Dermis blood vessel endothelial cell (primary cell): Measurements from ENCODE around the gene FBXL14. TPM values are rescaled to one million over a fixed set of nuclear protein-coding genes. Genes with fewer than 3 reads are reported as not detected.
A peak's percentile ranks its signal among the peaks of the same experiment; 100 is the strongest.

Source experiments
- DNase-seq: peaks from one replicate; pipeline ENCODE4 v3.0.0; 2010
- total RNA-seq: library from RNA; depleted of rRNA; stranded (reverse); fragments of >200 nt; gene quantifications from 2 replicates; pipeline ENCODE4 v1.2.3, GENCODE V29; 2014

The FBXL14 gene
- total RNA-seq, 1 donor from 2014 or later, result 17.4 TPM

DNA sequence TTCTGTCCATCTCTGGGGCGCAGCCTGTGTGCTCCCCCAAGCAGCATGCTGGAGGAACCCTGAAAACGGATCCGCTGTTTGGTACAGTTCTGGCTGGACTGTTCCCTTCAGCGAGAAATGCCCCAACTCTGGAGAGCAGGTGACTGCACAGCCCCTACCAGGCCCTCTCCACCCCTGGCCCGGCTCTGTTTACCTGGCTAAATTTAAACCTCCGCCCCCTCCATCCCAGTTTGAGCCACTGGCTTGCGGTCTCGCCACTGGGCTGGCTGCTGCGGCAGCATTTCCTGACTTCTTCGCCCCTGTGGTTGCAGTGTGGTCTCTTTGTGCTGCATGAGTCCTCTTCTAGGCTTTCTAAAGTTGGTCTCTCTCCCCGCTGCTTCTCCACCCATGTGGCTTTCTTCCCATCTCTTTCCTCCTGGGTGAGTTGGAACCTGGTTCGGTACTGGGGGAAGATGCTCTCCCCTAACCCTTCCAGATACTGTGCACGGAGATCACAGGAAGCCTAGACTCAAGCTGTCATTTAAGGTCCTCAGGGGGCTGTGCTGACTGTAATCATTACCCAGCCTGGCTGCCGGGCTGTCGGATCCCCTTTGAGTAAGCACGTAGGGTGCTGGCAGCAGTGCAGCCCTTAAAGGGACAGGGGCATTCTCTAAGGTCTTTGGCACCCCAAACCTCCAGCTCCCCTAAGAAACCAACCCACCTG is 60.6 kb downstream of the FBXL14 start:
- no peak for DNase-seq

DNA sequence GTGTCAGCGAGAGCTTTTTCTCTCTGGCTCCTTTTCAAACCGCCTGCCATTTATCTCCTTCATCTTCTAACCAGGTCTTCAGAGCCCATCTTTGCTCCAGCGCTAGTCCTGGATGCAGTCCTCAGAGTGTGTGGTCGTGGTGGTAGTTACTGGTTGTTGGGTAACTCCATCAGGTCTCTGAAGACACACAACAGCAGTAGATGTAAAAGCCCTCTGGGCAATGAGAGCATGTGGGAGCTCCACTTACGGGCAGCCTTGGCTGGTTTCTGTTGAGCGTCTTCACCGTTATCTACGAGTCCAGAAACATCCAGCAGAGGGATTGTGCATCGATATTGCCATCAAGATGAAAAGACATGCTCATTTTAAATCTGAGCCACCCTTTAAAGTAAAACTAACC is 61.2 kb downstream of the FBXL14 start:
- no peak for DNase-seq

DNA sequence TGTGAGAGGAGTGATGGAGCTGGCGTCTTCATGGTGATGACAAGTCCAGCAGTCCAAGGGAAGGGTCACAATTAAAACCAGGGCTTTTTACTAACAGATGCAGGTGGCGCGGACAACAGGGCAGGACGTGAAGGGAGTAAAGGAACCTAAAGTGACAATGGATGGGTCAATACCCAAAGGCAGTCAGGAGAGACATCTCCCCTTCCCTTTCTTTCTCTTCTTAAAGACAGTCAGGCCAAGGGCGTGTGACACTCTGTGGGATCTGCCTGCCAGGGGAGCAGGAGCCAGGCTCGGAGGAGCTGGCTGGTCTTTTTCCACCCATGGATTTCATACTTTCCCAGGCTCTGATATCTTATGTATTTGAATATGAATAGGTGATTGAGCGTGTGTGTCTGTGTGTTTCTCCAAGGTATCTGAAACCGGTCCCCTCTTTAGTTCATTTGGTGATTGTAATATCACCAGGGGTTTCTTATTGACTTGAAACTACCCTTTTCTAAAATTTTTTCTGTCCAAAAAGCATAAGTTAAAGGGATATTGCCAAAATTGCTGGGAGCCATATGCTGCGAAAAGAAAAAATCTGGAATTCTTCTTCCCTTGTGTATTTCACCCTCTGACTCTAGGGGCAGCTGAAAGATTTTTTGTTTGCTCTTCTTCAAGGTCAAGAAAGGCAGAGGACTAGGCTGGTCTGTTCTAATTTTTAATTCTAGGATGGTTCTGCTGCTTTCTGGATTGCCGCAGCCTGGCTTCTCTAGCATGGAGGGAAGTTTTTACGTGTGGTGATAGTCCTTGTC is 61.8 kb downstream of the FBXL14 start:
- no peak for DNase-seq

DNA sequence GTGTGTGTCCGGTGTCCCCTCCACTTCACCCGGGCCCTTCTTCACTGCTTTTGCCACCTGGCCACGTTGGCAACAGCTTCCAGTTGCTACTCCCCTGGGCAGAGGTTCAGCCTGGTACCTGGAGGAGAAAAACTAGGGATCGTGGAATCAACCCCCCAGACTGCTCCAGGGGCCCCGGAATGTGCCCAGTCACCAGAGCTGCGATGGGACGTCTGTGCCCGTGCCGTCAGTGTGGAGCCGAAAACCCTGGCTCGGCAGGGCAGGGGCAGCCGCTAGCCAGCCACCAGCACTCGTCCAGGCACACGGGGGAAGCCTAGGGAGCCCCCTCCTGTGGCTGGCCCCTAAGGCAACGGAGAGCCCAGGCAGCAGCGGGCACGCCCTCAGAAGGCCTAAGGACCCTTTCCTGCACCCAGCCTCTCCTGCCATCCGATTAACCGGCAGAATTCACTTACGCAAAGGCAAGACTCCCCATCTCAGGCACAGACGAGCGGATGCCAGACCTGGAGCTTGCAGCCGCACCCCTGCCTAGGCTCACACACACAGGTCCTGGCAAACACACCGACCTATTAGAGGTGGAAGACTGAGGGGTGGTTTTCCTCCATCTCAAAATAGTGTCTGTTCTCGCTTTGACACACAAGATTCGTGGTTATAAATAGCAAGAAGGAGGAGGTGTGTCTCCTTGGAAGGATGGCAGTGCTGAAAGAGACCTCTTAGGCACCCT is 62.6 kb downstream of the FBXL14 start:
- no peak for DNase-seq

DNA sequence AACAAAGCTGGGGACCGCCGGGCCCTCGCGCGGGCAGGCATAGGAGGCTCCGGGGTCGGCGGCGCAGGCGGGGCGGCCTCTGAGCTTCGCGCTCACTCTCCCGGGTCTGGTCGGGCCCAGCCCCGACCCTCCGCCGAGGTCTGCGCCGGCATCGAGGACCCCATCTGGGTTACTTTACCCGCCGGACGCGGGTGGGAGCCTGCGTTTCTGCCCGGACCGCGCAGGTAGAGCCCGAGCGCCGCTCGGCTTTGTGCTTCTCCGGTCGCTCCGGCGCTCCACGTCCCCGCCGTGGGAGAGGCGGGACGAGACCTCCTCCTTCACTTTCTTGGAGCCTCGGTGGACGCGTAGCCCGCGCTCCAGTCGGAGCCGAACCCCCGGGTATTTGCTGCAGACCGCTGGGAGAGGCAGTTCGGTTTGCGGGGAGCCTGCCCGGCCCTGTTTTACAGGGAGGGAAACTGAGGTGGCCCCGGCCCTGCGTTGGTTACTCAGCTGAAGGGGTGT is 63.2 kb downstream of the FBXL14 start:
- DNase-seq, result peak; percentile 9

DNA sequence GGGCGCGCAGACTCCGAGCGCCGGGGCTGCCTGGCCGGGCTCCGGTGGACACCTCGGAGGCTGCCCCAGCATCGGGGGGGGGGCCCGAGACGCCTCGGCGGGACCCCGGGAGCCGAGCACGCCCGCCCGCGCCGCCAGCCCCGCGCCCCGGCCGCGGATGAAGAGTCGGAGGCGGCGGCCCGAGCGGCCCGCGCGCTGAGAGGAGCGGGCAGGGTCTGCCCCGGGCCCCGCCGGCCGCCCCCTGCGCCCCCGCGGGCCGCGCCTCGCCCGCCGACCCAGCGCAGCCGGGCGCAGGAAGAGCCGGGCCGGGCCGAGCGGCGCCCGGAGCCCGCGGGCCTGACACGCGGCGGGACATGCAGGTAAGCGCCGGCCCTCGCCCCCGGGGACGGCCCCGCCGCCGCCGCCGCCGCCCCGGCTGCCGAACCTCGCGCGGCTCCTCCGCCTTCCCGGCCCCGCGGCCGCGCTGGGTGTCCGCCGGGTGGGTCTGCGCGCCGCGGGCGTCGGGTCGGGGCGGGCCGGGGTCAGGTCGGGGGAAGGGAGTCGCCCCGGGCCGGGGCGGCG is 63.7 kb downstream of the FBXL14 start:
- no peak for DNase-seq

DNA sequence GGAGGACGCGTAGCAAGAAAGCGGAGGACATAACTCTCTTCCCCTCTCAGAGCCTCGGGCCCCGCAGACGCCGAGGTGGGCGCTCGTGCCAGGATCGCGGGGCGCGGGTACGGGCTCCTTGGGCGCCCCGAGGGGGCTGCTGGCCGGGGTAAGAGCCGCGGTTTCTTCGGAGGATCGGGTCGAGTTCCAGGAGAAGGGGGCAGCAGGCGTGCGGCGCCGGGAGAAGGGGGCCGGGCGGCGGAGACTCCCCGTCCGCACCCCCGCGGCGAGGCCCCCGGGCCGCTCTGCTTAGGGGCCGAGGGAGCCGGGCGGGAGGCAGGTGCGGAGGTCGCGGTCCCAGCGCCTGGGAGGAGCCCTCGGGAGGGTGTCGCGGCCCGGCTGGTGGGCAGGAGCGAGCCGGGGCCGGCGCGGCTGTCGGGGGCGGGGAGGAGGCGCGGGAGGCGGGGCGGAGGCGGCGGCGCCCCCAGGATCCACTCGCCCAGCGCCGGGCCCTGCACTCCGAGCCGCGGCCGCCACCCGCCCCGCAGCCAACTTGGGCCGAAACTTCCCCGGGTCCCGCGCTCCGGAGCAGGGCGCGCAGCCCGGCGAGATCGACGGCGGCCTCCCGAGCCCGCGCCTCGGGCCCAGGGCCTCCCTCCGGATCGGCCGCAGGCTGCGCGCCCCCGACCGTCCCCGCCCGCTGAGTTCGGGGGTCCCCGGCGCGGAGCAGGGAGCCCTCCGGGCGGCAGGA is 64.4 kb downstream of the FBXL14 start:
- DNase-seq, result no peak

DNA sequence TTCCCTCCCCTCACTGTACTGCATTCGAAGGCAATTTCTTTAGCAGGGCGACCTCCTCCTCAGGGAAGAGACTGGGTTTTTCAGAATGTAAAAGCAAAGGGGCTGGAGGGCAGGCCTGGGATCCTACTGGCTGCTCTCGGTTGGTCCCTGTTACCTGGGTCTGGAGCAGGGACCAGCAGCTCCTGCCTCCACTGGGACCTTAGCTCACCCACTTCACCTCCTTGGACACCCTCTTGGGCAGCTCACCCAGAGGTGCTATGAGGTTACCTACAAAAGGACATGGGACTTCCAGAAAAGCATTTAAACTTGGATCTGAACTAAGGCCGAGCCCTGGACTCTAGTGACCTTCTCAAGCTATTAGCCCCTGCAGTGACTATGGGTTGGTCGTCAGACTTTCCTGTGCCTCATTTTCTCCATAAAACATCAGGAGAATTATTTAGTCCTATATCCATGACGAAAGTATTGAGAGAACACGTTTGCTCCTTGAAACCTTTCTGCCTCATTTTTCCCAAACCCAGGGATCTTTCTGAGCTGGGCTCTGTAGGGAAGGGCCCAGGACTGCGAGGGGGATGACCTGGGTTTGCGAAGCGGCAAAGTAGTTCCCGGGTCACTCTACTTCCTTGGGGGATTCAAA is 65.0 kb downstream of the FBXL14 start:
- DNase-seq, result no peak

DNA sequence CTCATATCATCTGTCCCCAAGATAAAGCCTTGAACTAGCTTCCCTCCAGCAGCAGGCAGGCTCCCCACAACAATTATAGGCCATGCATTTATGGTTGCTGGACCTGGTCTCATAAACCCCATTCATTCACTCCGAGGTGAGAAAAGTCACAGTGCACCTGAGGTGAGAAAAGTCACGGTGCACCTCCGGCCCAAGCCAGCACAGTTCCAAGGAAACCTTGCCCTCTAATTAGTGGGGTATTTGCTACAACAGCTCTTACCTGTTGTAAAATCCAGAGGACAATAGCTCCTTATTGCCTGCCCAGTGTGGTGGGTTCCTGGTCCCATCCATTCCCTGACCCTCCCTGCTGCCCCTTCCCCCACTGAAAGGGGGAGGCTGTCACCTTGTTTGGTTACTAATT is 65.6 kb downstream of the FBXL14 start:
- DNase-seq, result no peak

DNA sequence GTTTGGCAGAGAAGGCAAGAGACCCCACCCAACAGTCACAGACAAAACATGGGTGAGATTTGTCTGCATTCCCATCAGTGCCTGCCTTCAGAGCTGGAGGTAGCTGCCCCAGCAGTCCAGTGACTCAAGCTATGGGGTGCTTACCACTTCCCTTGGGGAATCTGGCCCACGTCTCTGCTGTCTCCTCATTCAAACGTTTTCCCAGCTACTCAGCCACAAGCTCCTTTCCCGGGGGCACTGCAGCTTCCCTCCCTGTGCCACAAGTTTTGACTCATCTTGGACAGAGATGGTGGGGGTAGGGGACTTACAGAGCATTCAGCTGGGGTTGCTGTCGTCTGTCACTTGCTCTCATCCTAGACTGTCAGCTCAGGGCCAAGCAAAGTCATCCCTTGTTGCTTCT is 66.6 kb downstream of the FBXL14 start:
- no peak for DNase-seq

DNA sequence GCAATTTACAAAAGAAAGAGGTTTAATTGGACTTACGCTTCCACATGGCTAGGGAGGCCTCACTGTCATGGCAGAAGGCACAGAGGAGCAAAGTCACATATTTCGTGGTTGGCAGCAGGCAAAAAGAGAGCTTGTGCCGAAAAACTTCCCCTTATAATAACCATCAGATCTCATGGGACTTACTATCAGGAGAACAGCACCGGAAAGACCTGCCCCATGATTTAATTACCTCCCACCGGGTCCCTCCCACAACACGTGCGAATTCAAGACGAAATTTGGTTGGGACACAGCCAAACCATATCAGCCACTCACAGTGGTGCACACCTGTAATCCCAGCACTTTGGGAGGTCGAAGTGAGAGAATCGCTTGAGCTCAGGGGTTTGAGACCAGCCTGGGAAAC is 68.5 kb downstream of the FBXL14 start:
- no peak for DNase-seq

DNA sequence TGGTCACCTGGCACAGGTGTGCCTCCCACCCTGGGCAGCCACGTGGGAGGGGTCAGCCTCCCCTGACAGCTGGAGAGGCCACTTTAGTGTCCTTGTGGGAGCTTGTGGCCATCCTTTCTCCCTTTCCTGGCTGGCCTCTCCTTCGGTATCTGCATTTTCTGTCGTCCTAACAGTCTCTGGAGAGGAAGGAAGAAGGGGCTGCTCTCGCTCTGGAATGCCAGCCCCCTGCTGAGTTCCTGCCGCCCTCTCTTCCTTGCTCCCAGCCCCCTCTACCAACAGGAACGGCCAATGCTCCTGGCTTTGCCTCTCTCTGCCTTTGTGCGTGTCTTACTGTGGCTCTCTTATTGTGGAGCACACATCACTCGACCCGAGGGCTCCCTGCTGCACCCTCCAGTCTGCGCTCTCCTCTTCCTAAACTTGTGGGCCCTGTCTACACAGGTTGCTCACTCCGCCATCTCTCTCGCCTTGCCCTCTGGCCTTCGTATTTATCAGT is 70.8 kb downstream of the FBXL14 start:
- no peak for DNase-seq

DNA sequence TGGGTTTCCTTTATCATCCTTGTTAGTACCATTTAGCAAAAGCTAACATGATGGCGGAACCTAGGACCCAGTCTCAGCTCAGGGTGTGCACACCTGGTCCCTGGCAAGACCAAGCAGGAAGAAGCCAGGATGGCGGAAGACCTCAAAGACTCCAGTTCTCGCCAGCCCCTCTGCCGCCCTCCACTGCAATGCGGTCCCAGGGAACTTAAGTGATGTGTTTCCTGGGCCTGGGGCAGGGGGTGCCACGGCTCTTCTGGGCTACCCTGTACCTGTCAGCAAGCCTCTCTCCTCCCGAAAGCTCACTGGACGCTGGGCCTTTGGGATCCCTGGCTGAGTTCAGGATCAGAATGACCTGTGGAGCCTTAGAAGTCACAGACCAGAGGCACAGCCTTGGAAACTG is 71.3 kb downstream of the FBXL14 start:
- no peak for DNase-seq

DNA sequence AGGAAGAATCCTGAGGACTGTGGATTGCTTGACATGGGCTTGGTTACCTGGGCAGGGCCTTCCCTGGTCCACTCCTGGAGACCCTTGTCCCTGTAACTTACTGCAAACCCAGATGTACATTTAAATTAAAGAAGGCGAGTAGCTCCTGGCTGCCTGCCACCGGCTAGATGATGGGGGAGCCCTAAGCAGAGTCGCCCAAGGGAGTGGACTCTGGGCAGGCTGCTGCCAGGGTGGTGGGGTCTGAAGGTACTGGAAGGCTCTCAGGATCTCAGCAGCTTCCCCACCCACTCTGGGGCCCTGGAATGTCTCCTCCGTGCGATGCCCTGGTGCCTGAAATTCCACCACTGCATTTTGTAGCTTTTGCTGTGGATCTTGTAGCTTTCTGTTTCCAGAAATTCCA is 74.7 kb downstream of the FBXL14 start:
- DNase-seq, result no peak

DNA sequence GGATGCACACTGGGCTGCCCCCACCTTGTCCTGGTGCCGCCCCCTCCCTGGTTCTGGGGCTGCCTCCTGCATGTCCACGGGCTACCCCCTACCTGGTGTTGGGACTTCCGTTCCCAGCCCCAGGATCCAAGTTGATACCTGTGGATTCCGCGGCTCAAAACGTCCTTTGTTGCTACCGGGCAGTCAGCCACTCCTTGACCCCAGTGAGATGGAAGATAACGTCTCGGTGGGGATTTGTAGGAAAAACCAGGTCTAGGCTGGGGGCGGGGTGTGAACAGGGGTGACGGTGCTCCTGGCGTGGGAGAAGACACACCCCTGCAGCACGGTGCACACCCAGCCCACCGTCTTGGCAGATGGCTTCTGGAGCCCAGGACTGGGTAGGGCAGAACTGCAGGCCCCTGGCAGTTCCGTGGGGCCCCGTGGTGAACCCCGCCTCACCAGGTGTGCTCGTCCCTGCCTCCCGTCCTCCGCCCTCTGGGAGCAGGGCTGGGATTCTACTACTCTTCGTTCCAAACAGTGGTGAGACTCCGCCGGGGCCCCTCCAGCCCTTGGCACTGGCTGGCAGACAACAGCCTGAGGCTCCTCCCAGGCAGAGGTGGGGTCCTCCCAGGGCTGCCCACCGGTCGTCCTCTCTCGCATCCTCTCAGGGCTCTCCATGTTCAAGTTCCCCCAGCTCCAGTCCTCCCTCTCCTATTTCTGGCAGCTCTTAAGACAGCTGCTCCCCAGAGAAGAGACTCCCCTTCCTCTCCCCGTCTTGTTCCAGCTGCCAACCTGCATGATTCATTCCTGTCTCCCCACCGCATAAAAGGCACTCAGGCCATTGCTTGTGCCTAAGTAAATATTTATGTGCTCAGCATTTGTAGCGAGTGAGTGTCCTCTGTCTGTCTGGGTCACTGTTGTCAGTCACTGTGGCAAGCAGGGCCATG is 75.5 kb downstream of the FBXL14 start:
- DNase-seq, result peak; percentile 52

DNA sequence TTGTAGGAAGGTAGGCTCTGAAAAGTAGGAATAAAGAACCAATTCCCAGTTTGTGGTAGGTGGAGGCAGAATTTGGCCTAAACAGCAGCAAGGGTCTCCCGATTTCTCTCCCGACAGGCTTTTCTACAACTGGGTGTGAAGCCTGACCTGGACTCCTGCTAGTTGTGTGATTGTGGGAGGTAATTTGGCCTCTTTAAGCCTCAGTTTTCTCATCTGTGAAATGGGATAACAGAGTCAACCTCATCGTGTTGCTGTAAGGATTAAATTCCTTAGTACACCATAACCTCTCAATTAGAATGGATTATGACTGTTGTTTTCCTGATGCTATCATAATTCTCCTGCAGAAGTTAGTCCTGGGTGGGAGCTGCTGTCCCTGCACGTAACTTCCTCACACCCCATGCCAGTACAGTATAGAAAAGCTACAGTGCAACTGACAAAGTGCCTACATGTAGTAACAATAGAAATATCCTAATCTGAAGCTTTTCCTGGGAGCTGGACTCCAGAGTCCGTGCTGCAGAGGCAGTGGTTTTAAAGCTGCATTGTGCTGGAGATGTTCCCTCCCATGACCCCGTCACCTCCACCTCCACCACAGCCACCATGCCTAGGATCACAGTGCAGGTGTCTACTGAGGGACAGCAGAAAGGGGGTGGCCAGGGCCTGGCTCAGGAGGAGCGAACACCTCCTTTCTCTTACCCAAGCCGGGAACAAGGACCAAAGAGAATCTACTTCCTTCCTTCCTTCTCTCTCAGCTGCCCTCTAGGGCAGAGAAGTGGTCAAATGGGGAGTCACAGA is 76.5 kb downstream of the FBXL14 start:
- no peak for DNase-seq

DNA sequence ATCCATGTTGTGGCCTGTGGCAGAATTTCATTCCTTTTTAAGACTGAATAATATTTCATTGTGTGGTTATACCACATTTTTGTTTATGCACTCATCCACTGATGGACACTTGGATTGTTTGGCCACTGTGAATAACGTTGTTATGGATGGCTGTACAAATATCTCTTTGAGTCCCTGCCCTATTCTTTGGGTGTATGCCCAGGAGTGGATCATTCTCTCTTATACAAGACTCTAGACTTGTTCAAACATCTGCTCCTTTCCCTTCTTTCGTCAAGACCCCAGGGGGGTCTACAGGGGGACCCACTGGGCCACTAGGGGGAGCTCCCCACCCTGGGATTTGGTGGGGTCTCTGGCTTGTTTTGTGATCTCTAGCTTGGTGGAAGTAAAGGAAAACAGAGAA is 77.4 kb downstream of the FBXL14 start:
- DNase-seq, result no peak
